Stimulated activated CD8-positive, alpha-beta memory T cell treated with anti-CD3 and anti-CD28 coated beads, Interleukin-7, amount 100 ng/mL, for 1 hour (primary cell): ENCODE results near the gene DNASE1.

Experiments used
- DNase-seq, 2 donors: peaks; one replicate each; pipeline ENCODE4 v3.0.0-alpha.2; 2020; ENCODE audit warnings: low read depth in 2 of 2

DNASE1 gene

GRCh38 chr16:3696425-3697218, 42.1 kb downstream of the DNASE1 start:
- DNase-seq, result no peak

GRCh38 chr16:3698941-3699340, 44.5 kb downstream of the DNASE1 start:
- DNase-seq, result no peak

GRCh38 chr16:3701531-3701930, 47.0 kb downstream of the DNASE1 start:
- DNase-seq, result no peak

DNA sequence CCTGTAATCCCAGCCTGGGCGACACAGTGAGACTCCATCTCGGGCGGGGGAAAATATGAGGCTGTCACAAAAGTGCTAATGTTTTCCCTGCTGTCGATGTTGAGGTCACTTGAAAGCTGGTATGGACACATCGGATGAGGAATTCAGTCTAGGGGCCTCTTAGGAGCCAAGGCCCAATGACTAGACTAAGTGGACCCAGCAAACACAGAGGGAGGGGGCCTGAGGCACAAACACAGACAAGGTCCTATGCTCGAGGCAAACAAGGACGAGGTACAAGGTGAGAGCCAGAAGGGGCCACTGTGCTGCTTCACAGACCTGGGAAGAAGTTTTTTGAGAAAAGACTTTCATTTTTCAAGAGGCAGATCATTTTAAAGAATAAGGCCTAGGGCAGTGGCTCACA, 47.6 kb downstream of the DNASE1 start:
- DNase-seq, result no peak

- no peak for DNase-seq
These were observed 51.9 kb downstream of the DNASE1 start for GRCh38 chr16:3706253-3707012.
